NB4 (cell line): ENCODE data around the gene MRPL41.

Experiments used
- MYC ChIP-seq: IDR thresholded peaks from 2 replicates; pipeline ENCODE4 v1.6.1; 2011; ENCODE audit warnings: low read depth, low read length
- POLR2A ChIP-seq: IDR thresholded peaks from 2 replicates; pipeline ENCODE4 v1.6.1; 2011; ENCODE audit warnings: mild to moderate bottlenecking; ENCODE audit not compliant: insufficient read length; ENCODE audit errors: extremely low read depth
- TF ChIP-seq, protein P1 (sequence below): IDR thresholded peaks from one replicate; pipeline ENCODE4 v1.5.1; 2012; ENCODE audit warnings: low read depth, low read length
- TF ChIP-seq, protein P2 (sequence below): IDR thresholded peaks from 2 replicates; pipeline ENCODE4 v1.6.1; 2011; ENCODE audit warnings: low read depth, low read length

DNA sequence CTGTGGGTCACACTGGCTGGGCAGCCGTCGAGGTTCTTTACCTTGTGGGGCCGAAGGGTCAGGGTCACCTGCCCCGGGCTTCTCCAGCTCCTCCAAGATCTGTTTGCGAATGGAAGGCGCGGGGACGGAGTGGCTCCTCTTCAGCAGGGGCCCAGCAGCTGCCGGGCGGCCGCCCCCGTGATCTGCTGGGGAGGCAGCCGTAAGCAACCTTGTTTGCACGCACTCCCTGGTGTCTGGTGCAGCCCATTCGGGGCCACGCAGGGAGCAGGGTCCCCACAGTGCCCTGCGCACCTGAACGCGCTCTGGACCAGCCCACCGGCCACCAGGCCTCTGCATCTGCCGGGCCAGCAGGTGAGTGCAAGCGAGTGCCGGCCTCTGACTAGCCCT lies 36.3 kb upstream of the MRPL41 start:
- TF ChIP-seq, protein P1, sequence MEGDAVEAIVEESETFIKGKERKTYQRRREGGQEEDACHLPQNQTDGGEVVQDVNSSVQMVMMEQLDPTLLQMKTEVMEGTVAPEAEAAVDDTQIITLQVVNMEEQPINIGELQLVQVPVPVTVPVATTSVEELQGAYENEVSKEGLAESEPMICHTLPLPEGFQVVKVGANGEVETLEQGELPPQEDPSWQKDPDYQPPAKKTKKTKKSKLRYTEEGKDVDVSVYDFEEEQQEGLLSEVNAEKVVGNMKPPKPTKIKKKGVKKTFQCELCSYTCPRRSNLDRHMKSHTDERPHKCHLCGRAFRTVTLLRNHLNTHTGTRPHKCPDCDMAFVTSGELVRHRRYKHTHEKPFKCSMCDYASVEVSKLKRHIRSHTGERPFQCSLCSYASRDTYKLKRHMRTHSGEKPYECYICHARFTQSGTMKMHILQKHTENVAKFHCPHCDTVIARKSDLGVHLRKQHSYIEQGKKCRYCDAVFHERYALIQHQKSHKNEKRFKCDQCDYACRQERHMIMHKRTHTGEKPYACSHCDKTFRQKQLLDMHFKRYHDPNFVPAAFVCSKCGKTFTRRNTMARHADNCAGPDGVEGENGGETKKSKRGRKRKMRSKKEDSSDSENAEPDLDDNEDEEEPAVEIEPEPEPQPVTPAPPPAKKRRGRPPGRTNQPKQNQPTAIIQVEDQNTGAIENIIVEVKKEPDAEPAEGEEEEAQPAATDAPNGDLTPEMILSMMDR = no peak
- no peak for TF ChIP-seq MYC
- no peak for TF ChIP-seq POLR2A
- TF ChIP-seq, protein P2, sequence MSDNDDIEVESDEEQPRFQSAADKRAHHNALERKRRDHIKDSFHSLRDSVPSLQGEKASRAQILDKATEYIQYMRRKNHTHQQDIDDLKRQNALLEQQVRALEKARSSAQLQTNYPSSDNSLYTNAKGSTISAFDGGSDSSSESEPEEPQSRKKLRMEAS = no peak
